ENCODE results near the gene VPS13C.
A peak's percentile ranks its signal among the peaks of the same experiment; 100 is the strongest.

The VPS13C gene

DNA sequence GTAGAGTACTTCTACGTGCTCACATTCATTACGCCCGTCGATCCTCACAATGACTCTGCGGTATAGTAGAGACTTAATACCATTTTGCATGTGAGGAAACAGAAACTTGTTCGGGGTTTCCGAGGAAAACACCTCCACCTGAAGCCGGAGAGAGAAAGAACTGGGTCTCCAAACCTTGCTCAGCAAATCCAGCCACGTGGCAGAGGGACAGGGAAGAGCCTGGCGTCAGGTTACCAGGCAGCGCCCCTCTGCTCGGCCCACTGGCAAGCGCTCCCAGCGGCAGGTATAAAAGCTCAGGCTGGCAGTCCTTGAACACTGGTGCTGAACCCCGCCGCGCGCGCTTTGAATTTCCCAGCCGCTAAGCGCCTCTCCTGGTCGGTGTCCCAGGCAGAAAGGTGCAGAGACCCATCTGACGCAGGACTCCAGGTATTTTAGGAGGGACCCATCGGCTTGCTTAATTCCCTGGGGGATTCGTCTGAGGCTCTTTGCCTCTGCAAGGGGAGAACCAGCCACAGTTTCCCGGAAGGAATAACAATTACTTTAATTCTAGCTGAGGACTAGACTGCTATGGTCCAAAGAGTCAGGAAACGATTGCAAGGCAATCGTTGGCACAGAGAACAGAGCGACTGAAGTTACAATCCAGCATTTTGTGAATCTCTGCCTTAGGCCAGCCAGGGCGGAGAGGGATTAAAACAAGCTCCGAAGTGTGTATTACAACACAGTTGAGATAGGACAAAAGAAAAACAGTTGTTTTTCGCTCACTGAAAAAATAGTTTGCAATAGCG is 6.6 kb upstream of the VPS13C start, which contains the start of gene C2CD4A:
C2CD4A (plus strand) TSS at position 315 of the 785 bp plus-strand sequence. CDS start 637 bp downstream, outside the sequence.
- DNase-seq (ENCODE audit: low read depth), result peak; percentile 68
- TF ChIP-seq, protein P1, sequence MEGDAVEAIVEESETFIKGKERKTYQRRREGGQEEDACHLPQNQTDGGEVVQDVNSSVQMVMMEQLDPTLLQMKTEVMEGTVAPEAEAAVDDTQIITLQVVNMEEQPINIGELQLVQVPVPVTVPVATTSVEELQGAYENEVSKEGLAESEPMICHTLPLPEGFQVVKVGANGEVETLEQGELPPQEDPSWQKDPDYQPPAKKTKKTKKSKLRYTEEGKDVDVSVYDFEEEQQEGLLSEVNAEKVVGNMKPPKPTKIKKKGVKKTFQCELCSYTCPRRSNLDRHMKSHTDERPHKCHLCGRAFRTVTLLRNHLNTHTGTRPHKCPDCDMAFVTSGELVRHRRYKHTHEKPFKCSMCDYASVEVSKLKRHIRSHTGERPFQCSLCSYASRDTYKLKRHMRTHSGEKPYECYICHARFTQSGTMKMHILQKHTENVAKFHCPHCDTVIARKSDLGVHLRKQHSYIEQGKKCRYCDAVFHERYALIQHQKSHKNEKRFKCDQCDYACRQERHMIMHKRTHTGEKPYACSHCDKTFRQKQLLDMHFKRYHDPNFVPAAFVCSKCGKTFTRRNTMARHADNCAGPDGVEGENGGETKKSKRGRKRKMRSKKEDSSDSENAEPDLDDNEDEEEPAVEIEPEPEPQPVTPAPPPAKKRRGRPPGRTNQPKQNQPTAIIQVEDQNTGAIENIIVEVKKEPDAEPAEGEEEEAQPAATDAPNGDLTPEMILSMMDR (conservative IDR thresholded peaks at IDR 0.05; ENCODE audit: low read depth, low read length), result peak; percentile 33
- H3K4me3 ChIP-seq (ENCODE audit: low read length), result peak within 1 kb of the TSS; percentile 43

DNA sequence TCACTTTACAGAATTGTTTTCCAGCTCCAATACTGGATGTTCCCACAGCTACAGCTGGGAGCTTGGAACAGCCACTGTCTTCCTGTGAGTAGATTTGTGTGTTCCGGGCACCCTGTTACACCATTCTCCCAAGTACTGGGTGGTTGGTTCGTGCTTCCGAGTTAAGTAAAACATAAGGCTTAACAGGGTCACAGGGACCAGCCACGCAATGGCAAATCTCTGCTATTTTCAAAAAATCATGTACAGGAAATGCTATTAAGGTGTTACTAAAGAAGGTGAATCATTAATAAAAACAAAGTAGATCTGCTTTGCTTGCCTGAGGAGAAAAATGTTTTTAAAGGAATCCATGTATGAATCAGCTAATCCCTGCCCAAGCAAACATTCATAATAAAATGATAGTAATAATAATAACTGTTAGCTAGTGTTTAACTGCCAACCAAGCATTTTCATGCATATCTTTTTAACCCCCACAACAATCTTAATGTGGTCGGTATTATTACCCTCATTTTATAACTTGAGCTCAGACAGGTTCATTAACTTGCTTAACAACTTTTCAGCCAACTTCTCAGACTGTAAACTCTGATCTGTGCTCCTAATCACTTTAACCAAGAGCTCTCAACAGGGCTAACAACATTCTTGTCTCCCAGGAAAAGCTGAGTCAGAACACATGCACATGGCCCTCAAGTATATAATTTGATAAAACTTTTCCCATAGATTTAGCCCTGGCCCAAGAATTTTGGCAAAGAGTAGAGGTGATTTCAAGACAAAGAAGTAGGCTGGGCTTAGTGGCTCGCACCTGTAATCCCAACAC is 3.8 kb upstream of the VPS13C start:
- peak overlapping the region; percentile 14 for H3K4me3 ChIP-seq (ENCODE audit: low read length)
- TF ChIP-seq, protein P1 (conservative IDR thresholded peaks at IDR 0.05; ENCODE audit: low read depth, low read length), result no peak
- DNase-seq (ENCODE audit: low read depth), result peak; percentile 88

DNA sequence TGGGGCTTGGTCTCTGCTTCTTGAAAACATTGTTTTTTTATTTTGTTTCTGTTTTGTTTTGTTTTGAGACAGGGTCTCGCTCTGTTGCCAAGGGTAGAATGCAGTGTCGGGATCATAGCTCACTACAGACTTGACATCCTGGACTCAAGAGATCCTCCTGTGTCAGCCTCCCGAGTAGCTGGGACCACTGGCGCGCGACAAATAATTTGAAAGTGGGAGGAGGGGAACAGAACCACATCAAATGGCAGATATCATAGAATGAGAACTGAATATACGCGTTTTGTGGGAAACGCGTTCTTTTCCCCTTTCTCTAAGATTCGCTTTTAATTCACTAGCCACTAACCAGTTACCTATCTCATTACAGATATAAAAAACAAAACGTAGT is 641 bp upstream of the VPS13C start:
- TF ChIP-seq, protein P1 (conservative IDR thresholded peaks at IDR 0.05; ENCODE audit: low read depth, low read length), result no peak
- DNase-seq (ENCODE audit: low read depth), result no peak
- H3K4me3 ChIP-seq (ENCODE audit: low read length), result peak overlapping the region; percentile 58

DNA sequence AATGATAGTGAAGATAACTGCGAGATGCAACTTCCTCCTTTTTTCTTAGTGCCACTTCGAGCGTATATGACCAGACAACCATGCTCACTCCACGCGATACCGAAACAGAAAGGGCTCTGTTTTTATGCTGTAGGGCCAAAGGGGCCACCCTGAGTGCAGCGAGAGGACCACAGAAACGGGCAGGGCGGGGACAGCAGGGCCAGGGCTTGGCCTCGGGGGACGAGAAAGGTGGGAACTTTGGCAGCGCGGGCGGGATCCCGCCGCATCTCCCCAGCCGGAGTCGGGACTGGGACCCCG is 483 bp downstream of the VPS13C start:
- TF ChIP-seq, protein P1 (conservative IDR thresholded peaks at IDR 0.05; ENCODE audit: low read depth, low read length), result no peak
- no peak for DNase-seq (ENCODE audit: low read depth)
- peak overlapping the region; percentile 58 for H3K4me3 ChIP-seq (ENCODE audit: low read length)

DNA sequence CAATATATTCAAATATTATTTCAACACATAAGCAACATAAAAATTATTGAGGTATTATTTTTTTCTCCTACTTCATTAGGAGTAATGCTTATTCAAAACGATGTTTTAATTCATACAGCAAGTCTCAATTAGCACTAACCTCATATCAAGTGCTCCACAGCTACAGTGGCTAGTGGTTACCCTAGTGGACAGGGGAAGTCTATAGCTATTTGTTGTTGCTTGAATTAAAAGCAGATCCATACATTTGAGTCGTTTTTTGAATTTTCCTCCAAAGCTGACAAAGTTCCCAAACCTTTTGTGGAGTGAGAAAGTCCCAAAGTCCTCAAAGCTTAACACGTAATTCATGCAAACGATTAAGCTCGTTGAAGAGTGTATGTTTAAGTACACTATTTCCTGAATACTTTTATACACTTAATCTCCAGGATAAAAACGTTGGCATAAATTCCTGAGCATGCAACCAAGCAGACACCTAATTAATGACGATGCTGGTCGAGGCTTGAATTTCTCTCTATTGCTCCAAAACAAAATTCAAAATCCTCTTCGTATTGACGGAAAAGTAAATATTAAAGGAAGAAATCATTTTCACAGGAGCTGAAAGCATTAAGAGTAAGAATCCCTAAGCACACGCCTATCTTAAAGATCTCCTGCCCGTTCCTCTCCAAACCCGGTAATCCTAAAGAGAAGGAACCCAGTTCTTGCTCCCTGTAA is 985 bp downstream of the VPS13C start:
- TF ChIP-seq, protein P1 (conservative IDR thresholded peaks at IDR 0.05; ENCODE audit: low read depth, low read length), result peak; percentile 36
- peak overlapping the region; percentile 58 for H3K4me3 ChIP-seq (ENCODE audit: low read length)
- DNase-seq (ENCODE audit: low read depth), result no peak

DNA sequence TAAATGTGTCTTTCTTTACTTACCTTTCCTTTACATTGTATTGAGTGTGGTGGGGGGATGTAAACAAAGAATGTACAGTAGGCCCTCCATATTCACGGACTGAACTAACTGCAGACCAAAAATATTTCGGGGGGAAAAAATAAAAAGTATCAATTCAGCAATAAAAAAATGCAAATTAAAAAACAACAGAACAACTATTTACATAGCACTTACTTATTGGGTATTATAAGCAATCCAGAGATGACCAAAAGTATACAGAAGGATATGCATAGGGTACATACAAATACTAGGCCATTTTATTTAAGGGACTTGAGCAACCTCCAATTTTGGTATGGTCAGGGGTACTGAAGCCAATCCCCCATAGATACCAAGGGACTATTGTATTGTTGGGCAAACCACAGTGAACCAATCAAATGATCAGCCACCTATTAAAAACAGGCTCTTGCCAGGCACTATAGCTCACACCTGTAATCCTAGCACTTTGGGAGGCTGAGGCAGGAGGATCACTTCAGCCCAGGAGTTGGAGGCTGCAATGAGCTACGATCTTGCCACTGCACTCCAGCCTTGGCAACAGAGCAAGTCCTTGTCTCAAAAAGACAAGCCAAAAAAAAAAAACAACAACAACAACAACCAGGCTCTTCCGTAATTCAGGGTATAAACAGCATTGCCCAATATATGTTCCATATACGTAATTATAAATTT is 1.8 kb downstream of the VPS13C start:
- DNase-seq (ENCODE audit: low read depth), result no peak
- TF ChIP-seq, protein P1 (conservative IDR thresholded peaks at IDR 0.05; ENCODE audit: low read depth, low read length), result no peak
- H3K4me3 ChIP-seq (ENCODE audit: low read length), result no peak overlapping the region
